ENCODE data around the gene FCRL6.

DNA sequence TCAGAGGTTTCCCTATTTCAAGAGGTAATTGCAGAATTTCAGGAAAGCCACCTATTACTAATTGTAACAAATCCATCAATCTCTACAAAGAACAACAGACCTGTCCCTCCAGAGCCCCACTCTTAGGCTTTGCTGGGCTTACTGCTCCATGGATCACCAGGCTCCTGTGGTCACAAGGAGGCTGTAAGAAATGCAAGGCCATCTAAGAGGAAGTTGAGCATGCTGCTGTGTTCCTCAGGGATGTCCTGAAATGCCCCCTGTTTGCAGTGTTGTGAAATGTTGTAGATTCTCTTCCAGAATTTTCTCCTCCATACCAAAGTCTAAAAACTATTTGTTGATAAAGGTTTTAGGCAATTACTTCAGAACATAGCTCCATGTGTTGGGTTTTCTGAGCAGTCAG lies 45.8 kb upstream of the FCRL6 start:
- TF ChIP-seq, protein P1, sequence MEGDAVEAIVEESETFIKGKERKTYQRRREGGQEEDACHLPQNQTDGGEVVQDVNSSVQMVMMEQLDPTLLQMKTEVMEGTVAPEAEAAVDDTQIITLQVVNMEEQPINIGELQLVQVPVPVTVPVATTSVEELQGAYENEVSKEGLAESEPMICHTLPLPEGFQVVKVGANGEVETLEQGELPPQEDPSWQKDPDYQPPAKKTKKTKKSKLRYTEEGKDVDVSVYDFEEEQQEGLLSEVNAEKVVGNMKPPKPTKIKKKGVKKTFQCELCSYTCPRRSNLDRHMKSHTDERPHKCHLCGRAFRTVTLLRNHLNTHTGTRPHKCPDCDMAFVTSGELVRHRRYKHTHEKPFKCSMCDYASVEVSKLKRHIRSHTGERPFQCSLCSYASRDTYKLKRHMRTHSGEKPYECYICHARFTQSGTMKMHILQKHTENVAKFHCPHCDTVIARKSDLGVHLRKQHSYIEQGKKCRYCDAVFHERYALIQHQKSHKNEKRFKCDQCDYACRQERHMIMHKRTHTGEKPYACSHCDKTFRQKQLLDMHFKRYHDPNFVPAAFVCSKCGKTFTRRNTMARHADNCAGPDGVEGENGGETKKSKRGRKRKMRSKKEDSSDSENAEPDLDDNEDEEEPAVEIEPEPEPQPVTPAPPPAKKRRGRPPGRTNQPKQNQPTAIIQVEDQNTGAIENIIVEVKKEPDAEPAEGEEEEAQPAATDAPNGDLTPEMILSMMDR (IDR thresholded peaks at IDR 0.05), result no peak
- TF ChIP-seq POLR2A (IDR thresholded peaks at IDR 0.05), result no peak
